Stimulated activated CD4-positive, alpha-beta T cell treated with anti-CD3 and anti-CD28 coated beads, Interleukin-12 subunit alpha, Interleukin-12 subunit beta, amount 100 ng/mL, for 4 hours (primary cell): ENCODE results near the gene CASP9.

Experiments used
- DNase-seq: peaks from one replicate; pipeline ENCODE4 v3.0.0-alpha.2; 2020

CASP9 gene

DNA sequence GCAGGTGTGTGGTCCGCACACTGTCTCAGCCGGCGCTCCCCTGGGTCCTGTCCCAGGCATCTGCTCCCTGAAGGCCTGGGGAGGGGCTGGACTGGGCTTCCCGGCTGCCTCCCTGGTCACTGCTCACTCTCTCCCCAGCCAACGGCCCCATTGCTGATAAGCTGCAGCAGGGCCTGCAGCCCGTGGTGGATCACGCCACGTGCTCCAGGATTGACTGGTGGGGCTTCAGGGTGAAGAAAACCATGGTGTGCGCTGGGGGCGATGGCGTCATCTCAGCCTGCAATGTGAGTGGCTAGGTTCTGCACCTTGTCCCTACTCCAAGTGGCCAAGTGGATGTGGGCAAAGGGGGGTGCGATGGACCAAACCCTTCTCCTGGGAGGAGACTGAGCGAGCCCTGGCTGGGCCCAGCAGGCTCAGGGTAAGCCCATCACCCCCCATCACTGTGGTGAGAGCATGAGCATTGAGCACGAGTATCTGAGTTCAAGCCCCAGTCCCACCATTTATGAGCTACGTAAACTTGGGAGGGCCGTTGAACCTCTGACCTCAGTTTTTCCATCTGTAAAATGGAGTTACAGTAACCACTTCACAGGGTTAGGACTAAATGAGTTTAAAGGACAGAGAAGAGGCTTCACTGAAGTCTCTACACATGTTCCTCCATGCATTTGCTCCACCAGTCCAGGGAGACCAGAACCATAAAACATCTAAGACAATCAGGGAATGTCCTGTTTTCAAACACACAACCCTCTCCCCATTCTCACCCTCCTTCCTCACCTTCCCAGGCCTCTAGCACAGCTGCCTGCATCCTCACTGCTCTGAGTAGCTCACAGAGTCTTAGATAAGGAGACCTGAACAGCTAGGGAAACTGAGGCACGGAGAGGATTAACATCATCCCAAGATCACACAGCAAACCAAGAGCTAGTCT, 79.3 kb downstream of the CASP9 start:
- DNase-seq = no peak

DNA sequence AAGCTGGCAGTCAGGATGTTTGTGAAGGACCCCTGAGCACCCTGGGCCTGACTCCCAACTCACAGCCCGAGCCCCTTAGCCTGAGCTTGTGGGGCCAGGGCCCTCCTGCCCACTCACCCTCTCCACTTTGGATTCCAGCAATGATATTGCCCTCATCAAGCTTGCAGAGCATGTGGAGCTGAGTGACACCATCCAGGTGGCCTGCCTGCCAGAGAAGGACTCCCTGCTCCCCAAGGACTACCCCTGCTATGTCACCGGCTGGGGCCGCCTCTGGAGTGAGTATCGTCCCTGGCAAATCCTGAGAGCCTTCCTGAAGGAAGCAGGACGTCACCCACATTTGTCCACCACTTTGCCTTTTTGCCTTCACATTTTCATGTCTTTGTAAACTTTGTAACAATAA, 80.7 kb downstream of the CASP9 start:
- DNase-seq = no peak

DNA sequence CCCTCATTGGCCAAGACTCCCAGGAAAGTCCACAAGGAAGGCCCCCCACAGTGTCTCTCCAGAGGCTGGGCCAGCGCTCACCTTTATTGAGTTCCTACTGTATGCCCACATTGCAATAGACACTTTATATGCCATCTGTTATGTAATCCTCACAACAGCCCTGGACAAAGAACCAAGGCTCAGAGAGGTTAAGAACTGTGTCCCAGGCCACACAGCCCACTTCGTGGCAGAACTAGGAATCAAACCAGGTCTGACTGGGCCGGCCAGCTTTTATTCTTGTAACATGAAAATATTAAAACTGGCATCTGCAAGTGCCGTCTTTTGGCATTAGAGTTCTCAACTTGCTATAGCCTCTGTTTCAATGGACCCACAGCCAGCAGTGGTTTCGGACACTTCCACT, 81.3 kb downstream of the CASP9 start:
- no peak for DNase-seq

DNA sequence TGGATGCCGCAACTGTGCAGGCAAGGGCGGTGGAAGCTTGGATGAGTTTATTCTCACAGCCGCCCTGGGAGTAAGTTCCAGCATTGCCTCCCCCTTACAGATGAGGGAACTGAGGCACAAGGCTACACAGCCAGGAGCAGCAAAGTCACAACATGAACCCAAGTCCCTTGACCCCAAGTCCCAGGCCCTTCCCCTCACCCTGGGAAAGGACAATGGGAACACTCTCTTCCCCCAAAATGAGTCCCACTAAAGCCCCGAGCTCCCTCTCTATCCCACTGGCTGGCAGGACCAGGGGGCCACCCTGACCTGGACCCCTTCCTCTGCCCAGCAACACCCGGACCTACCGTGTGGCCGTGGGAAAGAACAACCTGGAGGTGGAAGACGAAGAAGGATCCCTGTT, 81.9 kb downstream of the CASP9 start:
- no peak for DNase-seq
